OCI-LY1 (cell line): Measurements from ENCODE around the gene KCNMA1.

ENCODE experiments used
- H2AFZ ChIP-seq: fragments of 200-600 bp; sonication (generic), shearing (Covaris generic); 2 replicates; pipeline ENCODE4 v1.6.0; 2014; ENCODE audit warnings: antibody characterized with exemption, mild to moderate bottlenecking, low read length
- H3F3A ChIP-seq: fragments of 200-600 bp; sonication (generic), shearing (Covaris generic); 2 replicates; pipeline ENCODE4 v1.6.0; 2014; ENCODE audit warnings: mild to moderate bottlenecking, antibody characterized with exemption, low read length, moderate library complexity; ENCODE audit not compliant: insufficient read depth
- H3K27ac ChIP-seq: fragments of 200-600 bp; sonication (generic); 2 replicates; pipeline ENCODE4 v1.5.1; 2014; ENCODE audit warnings: low read length, mixed run types, mild to moderate bottlenecking, low read depth; ENCODE audit not compliant: poor library complexity, severe bottlenecking
- H3K27me3 ChIP-seq: fragments of 200-600 bp; sonication (generic); 2 replicates; pipeline ENCODE4 v1.6.0; 2014; ENCODE audit warnings: antibody characterized with exemption, mild to moderate bottlenecking, low read length, moderate library complexity; ENCODE audit not compliant: insufficient read depth
- H3K36me3 ChIP-seq: fragments of 200-600 bp; sonication (generic); 2 replicates; pipeline ENCODE4 v1.6.1; 2014; ENCODE audit warnings: mild to moderate bottlenecking, antibody characterized with exemption, low read length, moderate library complexity, mixed read lengths; ENCODE audit not compliant: insufficient read depth
- H3K4me1 ChIP-seq: fragments of 200-600 bp; sonication (generic); 2 replicates; pipeline ENCODE4 v1.5.1; 2014; ENCODE audit warnings: mild to moderate bottlenecking, low read length, moderate library complexity; ENCODE audit not compliant: insufficient read depth, severe bottlenecking
- H3K4me2 ChIP-seq: fragments of 200-600 bp; sonication (generic), shearing (Covaris generic); 2 replicates; pipeline ENCODE4 v1.6.1; 2014; ENCODE audit warnings: low read length
- H3K4me3 ChIP-seq: fragments of 200-600 bp; sonication (generic); 2 replicates; pipeline ENCODE4 v1.5.1; 2014; ENCODE audit warnings: low read length, low read depth, mild to moderate bottlenecking, mixed read lengths; ENCODE audit not compliant: poor library complexity, severe bottlenecking
- H3K79me2 ChIP-seq: fragments of 200-600 bp; shearing (Covaris generic); 2 replicates; pipeline ENCODE4 v1.6.1; 2016; ENCODE audit warnings: mixed run types, low read length, mixed read lengths; ENCODE audit not compliant: insufficient read depth
- H3K9ac ChIP-seq: fragments of 200-600 bp; sonication (generic), shearing (Covaris generic); 2 replicates; pipeline ENCODE4 v1.6.1; 2014; ENCODE audit warnings: mild to moderate bottlenecking, low read length, mixed read lengths
- H3K9me2 ChIP-seq: fragments of 200-600 bp; sonication (generic), shearing (Covaris generic); 2 replicates; pipeline ENCODE4 v1.6.1; 2014; ENCODE audit warnings: low read depth, mild to moderate bottlenecking, low read length, mixed read lengths
- H3K9me3 ChIP-seq: fragments of 200-600 bp; shearing (Covaris generic); 2 replicates; pipeline ENCODE4 v1.6.1; 2014; ENCODE audit warnings: low read length, mixed read lengths
- H4K20me1 ChIP-seq: fragments of 200-600 bp; sonication (generic), shearing (Covaris generic); 2 replicates; pipeline ENCODE4 v1.6.0; 2016; ENCODE audit warnings: mild to moderate bottlenecking, low read length; ENCODE audit not compliant: insufficient read depth
- EZH2 ChIP-seq: fragments of 200-600 bp; sonication (generic), shearing (Covaris generic); IDR thresholded peaks from 2 replicates; pipeline ENCODE4 v1.8.0; 2017; ENCODE audit warnings: borderline replicate concordance, mixed run types, mild to moderate bottlenecking, antibody characterized with exemption, low read length, moderate library complexity, mixed read lengths
- TF ChIP-seq, protein P1 (sequence below): fragments of 200-600 bp; sonication (generic), shearing (Covaris generic); IDR thresholded peaks from 2 replicates; pipeline ENCODE4 v1.5.1; 2017; ENCODE audit warnings: mild to moderate bottlenecking, antibody characterized with exemption, low read length, moderate library complexity, mixed read lengths

KCNMA1 gene

DNA sequence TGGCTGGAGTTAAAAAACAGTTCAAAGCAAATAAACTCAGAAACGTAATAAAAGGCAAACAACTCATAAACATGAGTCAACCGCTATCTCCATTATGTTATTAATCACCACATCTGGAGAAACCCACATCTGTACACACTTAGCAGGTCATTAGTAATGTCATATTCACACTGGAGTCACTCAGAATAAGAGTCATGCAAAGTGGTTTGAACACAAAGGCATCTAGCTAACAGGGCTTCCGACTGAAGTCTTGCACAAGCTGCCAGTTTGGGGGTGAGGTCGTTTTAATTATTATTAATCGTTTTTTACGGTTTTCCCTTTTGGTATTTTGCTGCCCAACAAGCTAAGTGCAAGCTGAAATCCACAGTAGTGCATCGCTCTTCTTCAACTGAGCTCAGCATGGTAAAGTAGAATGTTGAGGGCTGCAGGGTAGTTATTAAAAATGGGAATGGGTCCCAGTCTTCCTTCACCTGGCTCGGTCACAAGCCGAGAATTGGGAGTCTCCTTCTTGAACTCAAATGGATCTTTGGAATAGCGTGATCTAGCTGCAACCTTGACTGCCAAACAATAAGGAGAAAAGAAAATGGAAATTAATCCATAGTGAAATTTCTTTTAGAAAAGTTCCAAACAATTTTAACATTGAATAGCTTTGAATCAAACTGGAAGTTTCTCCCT is 663.5 kb downstream of the KCNMA1 start:
- H3K9me3 ChIP-seq = no peaks in the 10 kb centered on the region
- H4K20me1 ChIP-seq = no peaks in the 10 kb centered on the region
- no peak overlapping the region for H2AFZ ChIP-seq
- H3K27me3 ChIP-seq = no peaks in the 10 kb centered on the region
- TF ChIP-seq, protein P1, sequence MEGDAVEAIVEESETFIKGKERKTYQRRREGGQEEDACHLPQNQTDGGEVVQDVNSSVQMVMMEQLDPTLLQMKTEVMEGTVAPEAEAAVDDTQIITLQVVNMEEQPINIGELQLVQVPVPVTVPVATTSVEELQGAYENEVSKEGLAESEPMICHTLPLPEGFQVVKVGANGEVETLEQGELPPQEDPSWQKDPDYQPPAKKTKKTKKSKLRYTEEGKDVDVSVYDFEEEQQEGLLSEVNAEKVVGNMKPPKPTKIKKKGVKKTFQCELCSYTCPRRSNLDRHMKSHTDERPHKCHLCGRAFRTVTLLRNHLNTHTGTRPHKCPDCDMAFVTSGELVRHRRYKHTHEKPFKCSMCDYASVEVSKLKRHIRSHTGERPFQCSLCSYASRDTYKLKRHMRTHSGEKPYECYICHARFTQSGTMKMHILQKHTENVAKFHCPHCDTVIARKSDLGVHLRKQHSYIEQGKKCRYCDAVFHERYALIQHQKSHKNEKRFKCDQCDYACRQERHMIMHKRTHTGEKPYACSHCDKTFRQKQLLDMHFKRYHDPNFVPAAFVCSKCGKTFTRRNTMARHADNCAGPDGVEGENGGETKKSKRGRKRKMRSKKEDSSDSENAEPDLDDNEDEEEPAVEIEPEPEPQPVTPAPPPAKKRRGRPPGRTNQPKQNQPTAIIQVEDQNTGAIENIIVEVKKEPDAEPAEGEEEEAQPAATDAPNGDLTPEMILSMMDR = no peak
- TF ChIP-seq EZH2 = no peak
- H3K9me2 ChIP-seq = no peaks in the 10 kb centered on the region
- no peak overlapping the region for H3K27ac ChIP-seq
- H3K9ac ChIP-seq = no peak overlapping the region
- H3K4me2 ChIP-seq = no peak overlapping the region
- no peaks in the 10 kb centered on the region for H3K4me1 ChIP-seq
- H3K79me2 ChIP-seq = no peaks in the 10 kb centered on the region
- no peaks in the 10 kb centered on the region for H3K36me3 ChIP-seq
- no peaks in the 10 kb centered on the region for H3F3A ChIP-seq
- no peak overlapping the region for H3K4me3 ChIP-seq

DNA sequence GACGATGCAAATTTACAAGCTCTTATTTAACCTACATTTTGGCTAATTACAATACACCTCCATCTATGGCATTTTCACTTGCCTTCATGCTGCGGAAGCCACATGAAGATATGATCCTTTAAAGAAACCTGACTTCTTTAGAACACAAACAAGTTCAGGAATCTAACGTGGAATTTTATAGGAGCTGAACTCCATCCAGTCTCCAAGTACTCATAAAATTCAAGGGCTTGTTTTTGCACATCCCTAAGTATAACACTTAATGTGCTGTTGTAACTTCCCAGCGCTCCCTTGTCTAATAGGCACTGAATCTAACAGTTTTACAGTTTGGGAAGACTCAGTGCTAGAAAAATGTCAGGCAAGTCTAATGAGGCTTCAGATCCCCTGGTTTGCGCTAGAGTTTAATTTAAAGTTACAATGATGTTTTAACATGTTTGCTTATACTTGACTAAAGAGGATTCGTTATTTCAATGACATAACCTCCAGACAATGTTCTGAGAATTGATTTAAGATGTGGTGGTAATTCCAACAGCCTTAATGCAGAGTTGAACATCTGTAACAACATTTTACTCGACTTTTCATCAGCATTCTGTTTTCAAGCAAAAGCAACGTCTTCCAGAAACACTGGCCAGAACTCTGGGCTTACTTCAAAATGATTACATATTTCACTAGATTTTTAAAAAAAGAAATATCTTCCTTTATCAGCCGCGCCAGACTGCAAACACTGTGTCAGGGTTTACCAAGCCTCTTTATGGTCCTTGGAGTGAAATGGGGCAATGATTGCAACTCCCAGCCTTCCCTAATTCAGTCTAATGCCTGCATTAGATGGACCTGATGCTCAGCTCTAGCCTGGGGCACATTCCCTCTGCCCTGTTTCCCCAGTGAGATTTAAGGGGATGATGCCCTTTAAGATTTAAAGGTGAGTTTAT is 664.3 kb downstream of the KCNMA1 start:
- H4K20me1 ChIP-seq = no peaks in the 10 kb centered on the region
- no peaks in the 10 kb centered on the region for H3K36me3 ChIP-seq
- H2AFZ ChIP-seq = no peak overlapping the region
- H3K4me3 ChIP-seq = no peak overlapping the region
- H3K27ac ChIP-seq = no peak overlapping the region
- H3F3A ChIP-seq = no peaks in the 10 kb centered on the region
- TF ChIP-seq, protein P1 = no peak
- no peaks in the 10 kb centered on the region for H3K79me2 ChIP-seq
- H3K9me2 ChIP-seq = no peaks in the 10 kb centered on the region
- no peaks in the 10 kb centered on the region for H3K27me3 ChIP-seq
- no peaks in the 10 kb centered on the region for H3K9me3 ChIP-seq
- H3K4me1 ChIP-seq = no peaks in the 10 kb centered on the region
- no peak overlapping the region for H3K4me2 ChIP-seq
- no peak overlapping the region for H3K9ac ChIP-seq

DNA sequence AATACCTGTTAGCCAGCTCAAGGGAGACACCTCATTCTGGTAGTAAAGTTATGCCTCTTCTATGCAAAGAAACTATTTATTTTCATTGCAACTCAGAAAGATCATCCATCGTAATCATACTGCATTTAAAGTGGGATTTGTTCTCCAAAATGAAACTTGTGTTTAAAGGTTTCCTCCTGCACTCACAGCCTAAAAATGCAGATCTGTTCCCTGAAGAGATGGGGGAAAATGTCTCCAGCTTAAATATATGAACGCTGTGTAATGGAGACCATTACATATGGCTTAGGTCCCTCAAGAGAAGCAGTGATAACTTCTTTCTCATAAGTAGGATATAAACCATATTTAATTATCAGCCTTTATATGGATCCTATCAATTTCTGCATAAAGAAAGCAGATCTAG is 665.1 kb downstream of the KCNMA1 start:
- H3K27me3 ChIP-seq = no peaks in the 10 kb centered on the region
- H3K9me2 ChIP-seq = no peaks in the 10 kb centered on the region
- no peaks in the 10 kb centered on the region for H3K79me2 ChIP-seq
- H3K4me3 ChIP-seq = no peak overlapping the region
- no peaks in the 10 kb centered on the region for H3F3A ChIP-seq
- no peaks in the 10 kb centered on the region for H3K4me1 ChIP-seq
- no peak for TF ChIP-seq EZH2
- TF ChIP-seq, protein P1 = no peak
- no peaks in the 10 kb centered on the region for H3K36me3 ChIP-seq
- H3K9me3 ChIP-seq = no peaks in the 10 kb centered on the region
- no peak overlapping the region for H3K9ac ChIP-seq
- no peak overlapping the region for H3K4me2 ChIP-seq
- H4K20me1 ChIP-seq = no peaks in the 10 kb centered on the region
- H3K27ac ChIP-seq = no peak overlapping the region
- no peak overlapping the region for H2AFZ ChIP-seq
